D721Med (cell line): ENCODE results near the gene MACO1.
"Not testable (repeated sequence)": the region's sequence is repeated elsewhere in the genome, so short reads cannot be mapped to it uniquely, and the experiment has no call there.

ENCODE experiments used
- DNase-seq: peaks from one replicate; pipeline ENCODE4 v3.0.0; 2011; ENCODE audit warnings: low spot score; ENCODE audit not compliant: insufficient read length
- FAIRE-seq: peaks from 2 replicates; lab custom pipeline; 2011; peaks lifted over from hg19 to GRCh38; lab: Jason Lieb, UNC
- TF ChIP-seq, protein P1 (sequence below): IDR thresholded peaks from 2 replicates; pipeline ENCODE4 v1.5.1; 2012; ENCODE audit warnings: mild to moderate bottlenecking, control low read depth; ENCODE audit not compliant: insufficient read depth; ENCODE audit errors: missing control alignments

Gene MACO1, protein sequence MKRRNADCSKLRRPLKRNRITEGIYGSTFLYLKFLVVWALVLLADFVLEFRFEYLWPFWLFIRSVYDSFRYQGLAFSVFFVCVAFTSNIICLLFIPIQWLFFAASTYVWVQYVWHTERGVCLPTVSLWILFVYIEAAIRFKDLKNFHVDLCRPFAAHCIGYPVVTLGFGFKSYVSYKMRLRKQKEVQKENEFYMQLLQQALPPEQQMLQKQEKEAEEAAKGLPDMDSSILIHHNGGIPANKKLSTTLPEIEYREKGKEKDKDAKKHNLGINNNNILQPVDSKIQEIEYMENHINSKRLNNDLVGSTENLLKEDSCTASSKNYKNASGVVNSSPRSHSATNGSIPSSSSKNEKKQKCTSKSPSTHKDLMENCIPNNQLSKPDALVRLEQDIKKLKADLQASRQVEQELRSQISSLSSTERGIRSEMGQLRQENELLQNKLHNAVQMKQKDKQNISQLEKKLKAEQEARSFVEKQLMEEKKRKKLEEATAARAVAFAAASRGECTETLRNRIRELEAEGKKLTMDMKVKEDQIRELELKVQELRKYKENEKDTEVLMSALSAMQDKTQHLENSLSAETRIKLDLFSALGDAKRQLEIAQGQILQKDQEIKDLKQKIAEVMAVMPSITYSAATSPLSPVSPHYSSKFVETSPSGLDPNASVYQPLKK

DNA sequence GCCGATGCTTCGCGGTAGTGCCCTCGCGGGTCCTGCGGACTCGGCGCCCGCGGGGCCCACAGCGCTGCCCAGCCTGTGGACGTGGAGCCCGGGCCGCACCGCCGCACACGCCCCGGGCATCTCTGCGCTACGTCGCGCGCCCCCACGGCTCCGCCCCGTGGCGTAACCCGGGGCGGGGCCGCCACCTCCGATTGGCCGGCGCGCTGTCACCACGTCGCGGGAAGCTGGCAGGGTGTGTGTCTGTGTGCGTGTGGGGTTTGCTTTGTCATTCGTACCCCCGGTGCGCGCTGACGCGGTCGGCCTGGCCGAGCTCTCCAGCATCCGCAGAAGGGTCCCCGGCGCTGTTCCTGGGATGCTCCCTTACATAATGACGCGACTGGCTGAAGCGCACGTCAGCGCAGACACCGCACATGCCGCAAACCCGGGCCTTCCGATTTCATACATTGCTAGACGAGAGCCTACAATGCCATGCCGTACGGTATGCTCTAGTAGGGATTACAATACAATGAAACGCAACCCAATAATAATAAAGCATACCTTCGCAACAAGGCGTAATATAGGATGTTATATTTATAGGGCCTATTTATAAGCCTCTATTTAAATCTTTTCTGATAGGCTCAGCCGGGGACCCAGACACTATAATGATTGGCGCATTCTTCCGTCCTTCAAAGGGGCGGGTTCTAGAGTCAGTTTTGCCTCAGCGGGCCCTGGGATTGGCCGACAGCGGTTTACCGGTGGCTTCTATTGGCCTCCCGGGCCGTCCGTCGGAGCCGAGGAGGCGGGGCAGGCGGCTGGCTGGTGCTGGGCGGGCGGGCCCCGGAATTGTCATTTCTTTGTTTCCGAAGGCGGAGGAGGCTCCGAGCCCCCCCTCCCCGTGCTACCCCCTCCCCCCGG is at the start of gene MACO1:
Gene MACO1 (plus strand): TSS at position 825 of the 894 bp plus-strand sequence. CDS start 202 bp downstream, outside the sequence.
- TF ChIP-seq, protein P1, sequence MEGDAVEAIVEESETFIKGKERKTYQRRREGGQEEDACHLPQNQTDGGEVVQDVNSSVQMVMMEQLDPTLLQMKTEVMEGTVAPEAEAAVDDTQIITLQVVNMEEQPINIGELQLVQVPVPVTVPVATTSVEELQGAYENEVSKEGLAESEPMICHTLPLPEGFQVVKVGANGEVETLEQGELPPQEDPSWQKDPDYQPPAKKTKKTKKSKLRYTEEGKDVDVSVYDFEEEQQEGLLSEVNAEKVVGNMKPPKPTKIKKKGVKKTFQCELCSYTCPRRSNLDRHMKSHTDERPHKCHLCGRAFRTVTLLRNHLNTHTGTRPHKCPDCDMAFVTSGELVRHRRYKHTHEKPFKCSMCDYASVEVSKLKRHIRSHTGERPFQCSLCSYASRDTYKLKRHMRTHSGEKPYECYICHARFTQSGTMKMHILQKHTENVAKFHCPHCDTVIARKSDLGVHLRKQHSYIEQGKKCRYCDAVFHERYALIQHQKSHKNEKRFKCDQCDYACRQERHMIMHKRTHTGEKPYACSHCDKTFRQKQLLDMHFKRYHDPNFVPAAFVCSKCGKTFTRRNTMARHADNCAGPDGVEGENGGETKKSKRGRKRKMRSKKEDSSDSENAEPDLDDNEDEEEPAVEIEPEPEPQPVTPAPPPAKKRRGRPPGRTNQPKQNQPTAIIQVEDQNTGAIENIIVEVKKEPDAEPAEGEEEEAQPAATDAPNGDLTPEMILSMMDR = no peak
- no peak for FAIRE-seq
- DNase-seq = peak; percentile 23

DNA sequence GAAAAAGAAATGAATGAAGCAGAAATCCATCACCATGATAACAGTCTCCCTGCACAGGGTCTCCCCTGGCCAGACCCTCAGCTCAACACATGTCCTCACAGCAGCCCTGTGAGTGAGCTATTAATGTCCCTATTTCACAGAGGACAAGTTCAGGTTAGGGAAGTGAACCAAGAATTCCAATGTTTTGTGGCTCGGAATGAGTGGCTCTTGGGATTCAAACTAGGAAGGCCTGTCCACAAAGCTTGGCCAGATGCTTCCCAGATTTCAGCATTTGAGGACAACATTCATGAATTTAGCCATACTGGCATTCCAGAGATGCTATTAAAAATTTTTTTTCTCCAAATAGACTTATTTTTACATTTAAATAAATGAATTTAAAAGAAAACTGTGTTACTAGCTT is 48.2 kb upstream of the MACO1 start:
- not testable (repeated sequence) for DNase-seq, FAIRE-seq

DNA sequence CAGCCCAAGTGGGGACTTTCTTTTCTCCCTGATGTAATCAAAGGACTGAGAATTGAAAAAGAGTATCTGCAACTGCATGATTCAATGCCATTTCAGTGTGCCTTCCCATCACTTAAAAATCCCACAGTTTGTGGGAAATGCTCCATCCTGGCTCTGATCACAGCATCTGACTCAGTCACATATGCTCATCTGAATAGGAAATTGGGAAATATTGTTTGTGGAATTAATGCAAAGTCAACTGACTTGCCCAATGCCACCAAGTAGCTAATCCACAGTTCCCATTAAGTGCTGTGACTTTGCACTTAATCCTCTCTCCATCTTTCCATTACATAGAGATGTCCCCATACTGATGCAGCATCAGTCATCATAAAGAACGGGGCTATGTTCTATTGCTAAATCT is 47.6 kb upstream of the MACO1 start:
- not testable (repeated sequence) for FAIRE-seq, DNase-seq

DNA sequence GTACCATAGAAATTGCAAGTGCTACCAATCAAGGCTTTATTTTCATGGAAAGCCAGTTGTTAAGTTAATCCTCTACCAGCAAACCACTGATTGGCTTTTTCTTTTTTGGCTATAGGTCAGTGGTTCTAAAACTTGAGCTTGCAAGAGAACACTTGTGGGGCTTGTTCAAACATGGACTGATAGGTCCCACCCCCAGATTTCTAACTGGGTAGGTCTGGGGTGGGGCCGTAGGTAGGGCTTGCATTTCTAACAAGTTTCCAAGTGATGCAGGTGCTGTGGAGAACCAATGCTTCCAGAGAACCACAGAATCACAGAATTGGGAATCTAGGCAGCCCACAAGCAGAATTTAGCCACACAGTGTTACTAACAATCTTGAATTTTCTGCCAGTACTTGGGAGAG is 46.8 kb upstream of the MACO1 start:
- not testable (repeated sequence) for DNase-seq, FAIRE-seq

DNA sequence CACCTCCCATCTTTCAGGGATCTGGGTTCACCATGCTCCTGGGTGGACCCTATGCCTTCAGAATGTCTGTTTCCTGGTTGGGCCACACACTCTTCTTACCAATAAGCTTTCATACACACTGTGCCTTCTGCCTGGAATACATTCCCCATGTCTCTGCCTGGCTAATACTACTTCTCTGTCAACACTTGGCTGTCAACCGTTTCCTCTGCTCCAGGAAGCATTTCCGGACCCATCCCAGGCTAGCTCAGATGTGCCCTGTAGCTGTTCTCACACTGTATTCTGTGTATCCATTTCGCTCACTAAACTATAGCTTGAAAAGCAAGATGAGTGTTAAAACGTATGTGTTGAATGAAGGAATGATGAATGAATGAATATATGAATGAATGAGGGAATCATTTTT is 43.6 kb upstream of the MACO1 start:
- FAIRE-seq, DNase-seq: not testable (repeated sequence)

DNA sequence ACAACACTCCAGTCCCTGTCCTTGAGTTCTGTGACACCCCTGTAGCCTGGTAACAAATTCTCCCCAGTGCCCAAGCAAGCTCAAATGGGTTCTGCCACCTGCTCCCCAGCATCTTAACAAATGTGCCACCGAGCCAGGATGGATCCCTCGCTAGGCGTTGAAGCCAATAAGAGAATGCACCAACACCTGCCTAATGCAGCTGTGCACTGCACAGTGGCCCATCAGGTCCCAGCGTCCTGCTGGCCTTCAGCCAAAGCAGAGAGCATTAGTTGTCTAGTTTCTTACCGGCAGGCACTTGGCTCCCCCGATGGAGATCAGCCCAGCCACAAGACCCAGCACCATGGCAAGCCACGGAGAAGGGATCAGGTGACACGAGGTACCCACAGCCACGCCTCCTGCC is 42.0 kb upstream of the MACO1 start:
- DNase-seq, FAIRE-seq: not testable (repeated sequence)

DNA sequence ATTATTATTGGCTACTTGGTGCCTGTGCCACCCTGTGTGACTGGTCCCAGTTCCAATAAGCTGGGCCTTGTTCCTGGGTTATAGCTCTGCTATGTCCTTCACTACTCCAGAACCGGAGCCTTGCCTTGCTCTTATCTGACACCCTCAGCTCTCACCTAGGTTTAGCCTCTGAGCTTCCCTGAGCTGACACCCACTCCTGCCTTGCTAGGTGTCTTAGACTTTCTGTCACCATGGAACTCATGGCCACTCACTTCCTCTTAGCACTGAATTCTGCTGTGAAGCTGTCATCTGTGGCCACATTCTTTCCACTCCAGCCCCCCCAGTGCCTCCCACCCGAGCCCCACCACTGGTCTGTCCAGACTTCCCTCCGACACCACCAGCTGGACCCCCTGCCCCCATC is 41.0 kb upstream of the MACO1 start:
- FAIRE-seq = not testable (repeated sequence)

DNA sequence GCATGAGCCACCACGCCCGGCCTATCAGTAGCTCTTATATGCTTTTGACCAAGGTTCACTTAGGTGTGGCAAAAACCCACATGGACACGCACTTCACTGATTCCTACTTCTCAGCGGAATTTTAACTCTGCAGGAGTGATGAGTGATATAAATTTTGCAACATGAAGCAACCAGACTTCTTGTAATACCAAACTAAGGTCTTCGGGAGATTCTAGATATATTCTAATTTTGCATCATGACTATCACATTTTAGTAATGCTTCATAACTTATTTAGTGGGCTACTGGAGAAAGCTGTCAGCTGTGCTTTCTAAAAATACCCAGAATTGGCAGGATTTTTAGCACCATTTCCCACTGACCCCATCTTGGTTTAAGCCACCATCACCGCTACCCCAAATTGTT is 37.9 kb upstream of the MACO1 start:
- no peak for FAIRE-seq
- no peak for DNase-seq
- TF ChIP-seq, protein P1 = no peak

More for the DNA sequence above, 41.0 kb upstream of the MACO1 start:
- DNase-seq = not testable (repeated sequence)

DNA sequence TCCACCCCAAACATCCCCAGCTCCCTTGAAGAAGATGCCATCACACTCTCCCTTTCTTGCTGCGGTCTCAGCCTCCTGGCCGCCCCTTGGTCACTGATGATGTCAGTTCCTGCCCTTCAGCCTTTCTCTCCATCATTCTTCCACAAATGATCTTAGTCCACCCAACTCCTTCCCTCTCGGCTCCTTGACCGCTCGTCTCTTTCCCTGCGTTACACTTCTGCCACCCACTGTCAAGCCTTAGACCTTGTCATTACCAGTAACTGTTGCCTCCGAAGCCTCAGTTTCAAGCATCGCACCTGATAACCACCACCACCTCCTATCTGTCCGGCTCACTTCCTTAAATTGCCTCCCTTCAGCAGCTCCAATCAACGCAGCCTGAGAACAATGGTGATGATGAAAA is 33.1 kb upstream of the MACO1 start:
- not testable (repeated sequence) for DNase-seq, FAIRE-seq

DNA sequence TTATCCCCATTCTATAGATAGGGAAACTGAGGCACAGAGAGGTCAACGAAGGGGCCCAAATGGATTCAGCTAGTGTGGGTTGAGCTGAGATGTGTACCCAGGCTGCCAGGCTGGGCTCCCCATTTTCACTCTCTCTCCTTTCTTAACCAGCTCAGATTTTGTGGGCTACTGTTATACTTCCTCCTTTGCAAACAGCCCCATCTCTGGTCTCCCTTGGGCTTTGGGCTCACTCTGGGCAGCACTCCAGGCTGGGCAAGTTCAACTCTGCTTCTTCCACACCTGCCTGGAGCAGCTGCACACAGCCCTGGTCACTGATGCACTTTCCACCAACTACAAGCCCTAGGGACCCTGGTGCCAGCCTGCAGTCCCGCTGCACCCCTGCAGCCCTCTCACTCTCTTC is 32.6 kb upstream of the MACO1 start:
- not testable (repeated sequence) for DNase-seq, FAIRE-seq

DNA sequence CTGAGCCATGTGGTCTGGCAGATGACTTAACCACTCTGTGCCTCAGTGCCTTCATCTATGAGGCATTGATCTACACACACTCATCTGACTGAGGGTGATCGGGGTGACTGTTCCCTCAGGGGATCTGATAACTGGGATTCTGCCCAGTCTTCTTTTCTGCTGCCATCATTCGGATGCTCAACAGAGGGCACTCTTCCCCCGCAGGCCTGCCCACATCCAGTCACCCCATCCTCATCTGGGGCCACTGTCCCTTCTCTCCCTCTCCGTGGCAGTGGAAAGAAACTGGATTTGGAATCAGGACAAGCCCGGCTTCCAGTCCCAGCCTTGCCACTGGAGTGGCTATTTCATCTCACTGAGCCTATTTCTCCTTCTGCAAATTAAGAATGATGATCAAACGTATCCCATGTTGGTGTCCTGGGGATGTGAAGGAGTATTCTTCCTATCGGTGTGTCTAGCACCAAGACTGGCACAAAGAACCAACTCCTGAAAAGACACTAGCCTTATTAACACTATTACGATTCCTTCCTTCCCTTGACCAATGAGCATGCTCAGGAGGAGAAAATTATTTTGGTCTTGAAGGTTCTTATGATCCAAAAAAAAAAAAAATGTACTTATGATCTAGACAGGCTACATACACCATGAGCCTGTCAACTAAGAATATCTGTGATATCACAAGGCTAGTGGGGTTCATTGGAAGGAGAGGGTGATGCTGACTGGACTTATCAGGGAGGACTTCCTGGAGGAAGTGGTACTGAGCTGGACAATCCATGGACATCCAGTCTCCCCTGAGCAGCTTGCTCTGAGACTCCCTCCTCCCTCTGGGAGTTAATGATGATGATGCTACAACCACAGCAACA is 27.5 kb upstream of the MACO1 start:
- not testable (repeated sequence) for FAIRE-seq

DNA sequence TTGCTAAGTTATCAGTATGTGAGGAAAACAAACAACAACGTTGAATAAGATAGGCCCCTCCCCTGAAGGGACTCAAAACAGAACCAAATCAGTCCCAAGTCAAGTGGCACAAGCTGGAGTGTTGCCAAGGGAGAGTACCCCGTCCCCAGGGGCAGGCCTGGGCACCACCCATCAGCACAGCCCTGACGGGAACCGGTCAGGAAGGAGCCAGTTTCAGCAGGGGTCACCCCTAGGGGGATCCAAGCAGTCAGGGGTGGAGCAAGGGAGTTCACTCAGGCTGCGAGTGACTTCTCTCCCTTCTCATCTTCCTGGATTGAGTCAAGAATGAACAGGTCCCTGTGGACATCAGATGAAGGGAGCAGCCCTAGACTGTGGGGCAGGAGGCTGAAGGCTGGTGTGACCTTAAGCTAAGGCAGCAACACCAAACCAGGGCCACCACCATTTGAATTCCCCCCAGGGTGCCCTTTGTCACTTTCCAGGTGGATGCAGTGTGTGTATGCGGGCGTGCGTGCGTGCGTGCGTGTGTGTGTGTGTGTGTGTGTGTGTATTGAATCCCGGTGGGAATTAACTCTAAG is 24.9 kb upstream of the MACO1 start:
- not testable (repeated sequence) for DNase-seq, FAIRE-seq

More for the DNA sequence above, 27.5 kb upstream of the MACO1 start:
- not testable (repeated sequence) for DNase-seq

DNA sequence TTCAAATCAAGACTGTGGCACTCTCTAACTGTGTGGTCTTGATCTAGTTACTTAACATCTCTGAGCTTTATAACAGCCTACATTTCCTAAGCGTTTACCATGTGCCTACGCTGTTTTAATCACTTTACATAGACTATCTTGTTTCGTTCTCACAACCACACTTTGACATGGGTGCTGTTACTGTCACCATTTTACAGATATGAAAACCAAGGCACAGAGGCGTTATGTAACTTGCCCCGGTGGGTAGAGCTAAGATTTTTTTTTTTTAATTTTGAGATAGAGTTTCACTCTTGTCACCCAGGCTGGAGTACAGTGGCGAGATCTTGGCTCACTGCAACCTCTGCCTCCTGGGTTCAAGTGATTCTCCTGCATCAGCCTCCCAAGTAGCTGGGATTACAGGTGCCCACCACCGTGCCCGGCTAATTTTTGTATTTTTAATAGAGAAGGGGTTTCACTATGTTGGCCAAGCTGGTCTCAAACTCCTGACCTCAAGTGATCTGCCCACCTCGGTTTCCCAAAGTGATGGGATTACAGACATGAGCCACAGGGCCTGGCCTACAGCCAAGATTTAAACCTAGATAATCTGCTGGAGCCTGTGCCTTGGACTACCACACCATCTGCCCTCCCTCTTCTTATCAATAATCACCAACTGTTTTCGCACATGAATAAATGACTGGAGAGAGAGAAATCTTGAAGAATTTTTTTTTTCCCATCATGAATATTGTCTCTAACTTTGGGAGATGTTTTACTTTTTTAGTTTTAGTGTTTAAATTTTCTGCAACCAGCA is 20.9 kb upstream of the MACO1 start:
- FAIRE-seq, DNase-seq: not testable (repeated sequence)

DNA sequence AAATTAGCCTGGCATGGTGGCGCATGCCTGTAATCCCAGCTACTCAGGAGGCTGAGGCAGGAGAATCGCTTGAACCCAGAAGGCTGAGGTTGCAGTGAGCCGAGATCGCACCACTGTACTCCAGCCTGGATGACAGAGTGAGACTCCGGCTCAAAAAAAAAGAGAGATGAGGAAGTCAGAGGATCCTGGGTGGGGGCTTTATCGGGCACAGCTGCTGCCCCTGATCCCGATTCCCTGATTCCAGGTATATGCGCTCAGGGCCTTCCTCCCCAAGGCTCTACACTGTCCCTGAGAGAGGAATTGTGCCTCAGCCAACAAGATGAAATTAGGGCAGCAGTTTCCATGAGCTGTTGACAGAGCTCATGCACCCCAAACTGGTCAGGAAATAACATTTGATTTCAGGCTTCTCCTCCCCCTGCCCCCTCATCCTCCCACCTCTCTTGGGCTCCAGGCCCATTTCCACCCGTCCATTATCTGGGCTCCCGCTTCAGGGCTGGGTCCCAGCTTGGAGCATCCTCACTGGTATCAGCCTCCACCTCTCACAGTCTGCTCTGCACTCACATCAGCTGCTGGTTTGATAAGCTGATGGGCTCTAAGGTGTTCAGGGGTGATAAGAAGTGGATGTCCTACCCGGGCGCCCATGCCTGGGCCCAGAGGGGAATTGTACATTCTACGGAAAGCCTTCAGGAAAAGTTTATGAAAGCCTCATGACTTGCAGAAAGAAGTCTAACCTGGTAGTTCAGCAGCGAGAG is 17.6 kb upstream of the MACO1 start:
- not testable (repeated sequence) for DNase-seq, FAIRE-seq
